Fibroblast of lung (primary cell): ENCODE data around the gene PSMD2.

Experiments used
- EZH2 ChIP-seq: IDR thresholded peaks from 2 replicates; pipeline ENCODE4 v1.5.1; 2012; ENCODE audit warnings: low read length, control low read depth, mild to moderate bottlenecking; ENCODE audit errors: missing control alignments
- TF ChIP-seq, protein P1 (sequence below), 2 donors: IDR thresholded peaks in 1 of 2; conservative IDR thresholded peaks in 1 of 2; 1 replicate in 1 of 2; 2 replicates in 1 of 2; pipeline ENCODE4 v1.5.1; 2011 to 2012; ENCODE audit warnings: low read length in 2 of 2, control low read depth in 1 of 2, inconsistent platforms in 1 of 2, low read depth in 1 of 2, mild to moderate bottlenecking in 1 of 2

DNA sequence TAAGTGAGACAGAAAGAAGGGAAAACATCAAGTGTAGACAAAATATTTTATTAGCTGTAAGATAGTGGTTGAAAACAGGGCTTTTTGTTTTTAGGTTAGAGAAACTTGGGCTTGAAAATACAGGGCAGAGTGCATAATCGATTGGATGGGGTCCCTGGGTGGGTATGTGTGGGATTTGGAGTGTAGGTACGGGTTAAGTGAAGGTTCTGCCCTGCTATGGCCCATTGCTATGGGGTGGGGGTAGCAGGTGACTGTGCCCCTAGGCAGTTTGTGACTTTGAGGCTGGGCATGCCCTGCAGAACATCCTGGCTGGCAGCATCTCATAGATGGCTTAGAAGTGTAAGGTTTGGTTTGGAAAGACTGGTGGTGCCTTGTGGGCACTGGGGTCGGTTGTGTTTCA lies 34.7 kb downstream of the PSMD2 start:
- TF ChIP-seq, protein P1, sequence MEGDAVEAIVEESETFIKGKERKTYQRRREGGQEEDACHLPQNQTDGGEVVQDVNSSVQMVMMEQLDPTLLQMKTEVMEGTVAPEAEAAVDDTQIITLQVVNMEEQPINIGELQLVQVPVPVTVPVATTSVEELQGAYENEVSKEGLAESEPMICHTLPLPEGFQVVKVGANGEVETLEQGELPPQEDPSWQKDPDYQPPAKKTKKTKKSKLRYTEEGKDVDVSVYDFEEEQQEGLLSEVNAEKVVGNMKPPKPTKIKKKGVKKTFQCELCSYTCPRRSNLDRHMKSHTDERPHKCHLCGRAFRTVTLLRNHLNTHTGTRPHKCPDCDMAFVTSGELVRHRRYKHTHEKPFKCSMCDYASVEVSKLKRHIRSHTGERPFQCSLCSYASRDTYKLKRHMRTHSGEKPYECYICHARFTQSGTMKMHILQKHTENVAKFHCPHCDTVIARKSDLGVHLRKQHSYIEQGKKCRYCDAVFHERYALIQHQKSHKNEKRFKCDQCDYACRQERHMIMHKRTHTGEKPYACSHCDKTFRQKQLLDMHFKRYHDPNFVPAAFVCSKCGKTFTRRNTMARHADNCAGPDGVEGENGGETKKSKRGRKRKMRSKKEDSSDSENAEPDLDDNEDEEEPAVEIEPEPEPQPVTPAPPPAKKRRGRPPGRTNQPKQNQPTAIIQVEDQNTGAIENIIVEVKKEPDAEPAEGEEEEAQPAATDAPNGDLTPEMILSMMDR (conservative IDR thresholded peaks at IDR 0.05 in 1 of 2, IDR thresholded peaks at IDR 0.05 in 1 of 2; ENCODE audit: low read depth in 1 of 2, low read length in 2 of 2) = no peak
- TF ChIP-seq EZH2 = no peak
